GM19324 (cell line): ENCODE measurements around the gene CCDC116.
"Not testable (repeated sequence)": the region's sequence is repeated elsewhere in the genome, so short reads cannot be mapped to it uniquely, and the experiment has no call there.

Source experiments
- ATAC-seq: cut with Tn5 transposase; IDR thresholded peaks from one replicate; pipeline ENCODE4 v1.9.1; 2021; ENCODE audit warnings: mild to moderate bottlenecking, moderate library complexity; ENCODE audit not compliant: unreplicated experiment, low FRiP score

The CCDC116 gene

GRCh38 chr22:21605887-21606564 lies 26.5 kb upstream of the CCDC116 start:
- no peak for ATAC-seq

GRCh38 chr22:21606775-21607174 lies 25.8 kb upstream of the CCDC116 start:
- no peak for ATAC-seq

GRCh38 chr22:21609556-21610157 lies 22.9 kb upstream of the CCDC116 start:
- not testable (repeated sequence) for ATAC-seq

GRCh38 chr22:21611210-21611977 lies 21.2 kb upstream of the CCDC116 start:
- no peak for ATAC-seq

GRCh38 chr22:21612858-21613257 lies 19.7 kb upstream of the CCDC116 start:
- ATAC-seq, result no peak

GRCh38 chr22:21613553-21614233 lies 18.9 kb upstream of the CCDC116 start:
- ATAC-seq, result no peak

GRCh38 chr22:21615731-21616130 lies 16.8 kb upstream of the CCDC116 start:
- ATAC-seq, result no peak

- not testable (repeated sequence) for ATAC-seq
Observed at GRCh38 chr22:21617337-21617736, 15.2 kb upstream of the CCDC116 start.

GRCh38 chr22:21621025-21621424 lies 11.5 kb upstream of the CCDC116 start:
- no peak for ATAC-seq

GRCh38 chr22:21622011-21622918 lies 10.3 kb upstream of the CCDC116 start:
- no peak for ATAC-seq

GRCh38 chr22:21622919-21623647 lies 9.5 kb upstream of the CCDC116 start:
- ATAC-seq, result no peak

- ATAC-seq, result no peak
Observed at GRCh38 chr22:21623648-21623970, 9.0 kb upstream of the CCDC116 start.

- ATAC-seq, result no peak
Observed at GRCh38 chr22:21624120-21624879, 8.3 kb upstream of the CCDC116 start.

- no peak for ATAC-seq
Observed at GRCh38 chr22:21624880-21625791, 7.4 kb upstream of the CCDC116 start.

GRCh38 chr22:21626073-21626734 lies 6.4 kb upstream of the CCDC116 start:
- ATAC-seq, result no peak

- no peak for ATAC-seq
Observed at GRCh38 chr22:21626735-21627469, 5.7 kb upstream of the CCDC116 start.
